PC-9 (cell line): Measurements from ENCODE around the gene SMIM38. TPM values are rescaled to one million over a fixed set of nuclear protein-coding genes. Genes with fewer than 3 reads are reported as not detected.

ENCODE experiments used
- BruUV-seq: library from RNA; stranded (reverse); fragments of 400-500 nt; replicated peaks from 2 replicates; lab custom pipeline; 2021; lab: Mats Ljungman, UMichigan
- CTCF ChIA-PET: fragments of 300-600 bp; sonication (Branson Sonifier 250); formaldehyde crosslinking; loops from one replicate; lab custom pipeline; 2022; ENCODE audit warnings: antibody characterized with exemption; lab: Charles Lee
- POLR2A ChIA-PET: fragments of 300-600 bp; sonication (Branson Sonifier 250); formaldehyde crosslinking; loops from one replicate; lab custom pipeline; 2022; ENCODE audit warnings: antibody characterized with exemption; ENCODE audit not compliant: unreplicated experiment; lab: Charles Lee
- DNase-seq, 2 experiments: peaks; one replicate each; pipeline versions ENCODE4 v3.0.0 to v3.0.0-alpha.2; 2015 to 2022; ENCODE audit warnings: mixed read lengths in 1 of 2
- H2AFZ ChIP-seq: fragments of 200-600 bp; sonication (generic); 2 replicates; pipeline ENCODE4 v1.8.1; 2017; ENCODE audit warnings: antibody characterized with exemption
- H3F3A ChIP-seq: fragments of 200-600 bp; sonication (generic); 2 replicates; pipeline ENCODE4 v1.8.1; 2017; ENCODE audit warnings: antibody characterized with exemption, mild to moderate bottlenecking, low read depth; ENCODE audit not compliant: insufficient read depth
- H3K27ac ChIP-seq: fragments of 200-600 bp; sonication (generic); 2 replicates; pipeline ENCODE4 v1.6.1; 2016; ENCODE audit warnings: mixed run types
- H3K27me3 ChIP-seq: fragments of 200-600 bp; sonication (generic); 2 replicates; pipeline ENCODE4 v1.6.1; 2016; ENCODE audit warnings: low read depth, mixed run types; ENCODE audit not compliant: insufficient read depth
- H3K36me3 ChIP-seq: fragments of 200-600 bp; sonication (generic); 2 replicates; pipeline ENCODE4 v1.6.1; 2016; ENCODE audit warnings: low read depth, mixed run types
- H3K4me1 ChIP-seq: fragments of 200-600 bp; sonication (generic); replicated peaks from 2 replicates; pipeline ENCODE4 v1.6.1; 2016; ENCODE audit warnings: mixed run types; ENCODE audit not compliant: insufficient read depth
- H3K4me2 ChIP-seq: fragments of 200-600 bp; sonication (generic); 2 replicates; pipeline ENCODE4 v1.6.1; 2017; ENCODE audit warnings: mixed run types
- H3K4me3 ChIP-seq: fragments of 200-600 bp; sonication (generic); 2 replicates; pipeline ENCODE4 v1.6.1; 2016; ENCODE audit warnings: mixed run types
- H3K79me2 ChIP-seq: fragments of 200-600 bp; sonication (generic); 2 replicates; pipeline ENCODE4 v1.6.1; 2017; ENCODE audit warnings: low read depth, mixed run types
- H3K9me2 ChIP-seq: fragments of 200-600 bp; sonication (generic); 2 replicates; pipeline ENCODE4 v1.8.1; 2017; ENCODE audit warnings: mild to moderate bottlenecking; ENCODE audit not compliant: insufficient read depth
- H3K9me3 ChIP-seq: fragments of 200-600 bp; sonication (generic); 2 replicates; pipeline ENCODE4 v1.8.1; 2016; ENCODE audit warnings: low read depth; ENCODE audit not compliant: insufficient read depth
- H4K20me1 ChIP-seq: fragments of 200-600 bp; sonication (generic); 2 replicates; pipeline ENCODE4 v1.8.1; 2017; ENCODE audit not compliant: insufficient read depth
- EZH2 ChIP-seq: fragments of 200-600 bp; sonication (generic); IDR thresholded peaks from 2 replicates; pipeline ENCODE4 v1.8.0; 2017; ENCODE audit warnings: antibody characterized with exemption, low read depth
- intact Hi-C: fragments of 100-400 bp; cut with micrococcal nuclease; formaldehyde crosslinking; loops from one replicate; pipeline ENCODE4 v1.10.0; 2022; ENCODE audit not compliant: unreplicated experiment
- total RNA-seq: library from RNA; stranded (reverse); gene quantifications from 2 replicates; pipeline ENCODE4 v1.2.3, GENCODE V29; 2021
- TF ChIP-seq, protein P1 (sequence below): fragments of 200-600 bp; sonication (generic); conservative IDR thresholded peaks from 2 replicates; pipeline ENCODE4 v1.6.1; 2017; ENCODE audit warnings: mixed run types, antibody characterized with exemption, mild to moderate bottlenecking, moderate library complexity

The SMIM38 gene
- total RNA-seq, 1 experiment from 2014 or later, result 0.26 TPM

GRCh38 chr11:69154211-69154913 is 1.4 kb upstream of the SMIM38 start:
- Histone ChIP-seq H3F3A (no peaks in the 10 kb centered on the region; the same call in 1 of the 2 replicates), H3K4me2 (no peak overlapping the region), H2AFZ (no peak overlapping the region), H3K4me3 (no peak overlapping the region), H3K9me3 (no peaks in the 10 kb centered on the region), H4K20me1 (no peaks in the 10 kb centered on the region), H3K4me1 (peaks cover 15% of the 10 kb centered on the region), H3K36me3 (no peaks in the 10 kb centered on the region), H3K9me2 (no peaks in the 10 kb centered on the region), H3K79me2 (no peaks in the 10 kb centered on the region), H3K27ac (no peak overlapping the region), H3K27me3 (no peaks in the 10 kb centered on the region)
- no peak for TF ChIP-seq EZH2
- TF ChIP-seq, protein P1, sequence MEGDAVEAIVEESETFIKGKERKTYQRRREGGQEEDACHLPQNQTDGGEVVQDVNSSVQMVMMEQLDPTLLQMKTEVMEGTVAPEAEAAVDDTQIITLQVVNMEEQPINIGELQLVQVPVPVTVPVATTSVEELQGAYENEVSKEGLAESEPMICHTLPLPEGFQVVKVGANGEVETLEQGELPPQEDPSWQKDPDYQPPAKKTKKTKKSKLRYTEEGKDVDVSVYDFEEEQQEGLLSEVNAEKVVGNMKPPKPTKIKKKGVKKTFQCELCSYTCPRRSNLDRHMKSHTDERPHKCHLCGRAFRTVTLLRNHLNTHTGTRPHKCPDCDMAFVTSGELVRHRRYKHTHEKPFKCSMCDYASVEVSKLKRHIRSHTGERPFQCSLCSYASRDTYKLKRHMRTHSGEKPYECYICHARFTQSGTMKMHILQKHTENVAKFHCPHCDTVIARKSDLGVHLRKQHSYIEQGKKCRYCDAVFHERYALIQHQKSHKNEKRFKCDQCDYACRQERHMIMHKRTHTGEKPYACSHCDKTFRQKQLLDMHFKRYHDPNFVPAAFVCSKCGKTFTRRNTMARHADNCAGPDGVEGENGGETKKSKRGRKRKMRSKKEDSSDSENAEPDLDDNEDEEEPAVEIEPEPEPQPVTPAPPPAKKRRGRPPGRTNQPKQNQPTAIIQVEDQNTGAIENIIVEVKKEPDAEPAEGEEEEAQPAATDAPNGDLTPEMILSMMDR, result no peak
- POLR2A ChIA-PET, result no interaction called here
- intact Hi-C loops, result no loop called here
- CTCF ChIA-PET, result no interaction called here
- DNase-seq, result no peak
- BruUV-seq, result no TSS peak

DNA sequence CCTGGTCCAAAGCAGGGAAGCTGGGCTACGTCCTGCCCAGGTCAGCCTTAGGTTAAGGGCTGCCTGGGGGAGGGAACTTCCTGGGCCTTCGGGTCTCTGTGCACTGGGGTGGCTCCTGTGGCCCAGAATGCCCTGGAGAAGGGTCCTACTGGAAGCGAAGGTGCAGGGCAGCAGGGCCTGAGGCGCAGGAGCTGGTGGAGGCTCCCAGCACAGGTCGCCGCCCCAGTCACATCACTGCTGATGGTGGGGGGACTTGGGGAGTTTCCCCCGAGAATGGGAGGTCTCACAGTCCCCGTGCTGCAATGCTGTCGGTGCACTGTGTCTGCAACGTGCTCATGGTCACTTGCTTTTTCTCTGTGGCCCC is 815 bp upstream of the SMIM38 start:
- no peak overlapping the region for H2AFZ ChIP-seq
- DNase-seq, result no peak

GRCh38 chr11:69156235-69156639 is 502 bp downstream of the SMIM38 start:
- POLR2A ChIA-PET, result interaction anchor here (0.6 kb wide), 1 partner anchor 903 kb away, joined by 5 read pairs; no protein-coding TSS in a partner anchor
- H3K9me2 ChIP-seq, result no peaks in the 10 kb centered on the region
- no TSS peak for BruUV-seq
- no peak for TF ChIP-seq EZH2
- TF ChIP-seq, protein P1, result no peak
- no peaks in the 10 kb centered on the region for H3K9me3 ChIP-seq
- H3K27me3 ChIP-seq, result no peaks in the 10 kb centered on the region
- intact Hi-C loops, result no loop called here
- no peaks in the 10 kb centered on the region; the same call in 1 of the 2 replicates for H3F3A ChIP-seq
- no peaks in the 10 kb centered on the region for H3K36me3 ChIP-seq
- no peak overlapping the region for H2AFZ ChIP-seq
- no peak overlapping the region for H3K27ac ChIP-seq
- peaks cover 15% of the 10 kb centered on the region for H3K4me1 ChIP-seq
- no peaks in the 10 kb centered on the region for H3K79me2 ChIP-seq
- no peak for DNase-seq
- H3K4me2 ChIP-seq, result peak overlapping the region; percentile 54
- H3K4me3 ChIP-seq, result no peak overlapping the region
- CTCF ChIA-PET, result interaction anchor here (0.6 kb wide), 1 partner anchor 1050 kb away, joined by 4 read pairs; no protein-coding TSS in a partner anchor
- H4K20me1 ChIP-seq, result no peaks in the 10 kb centered on the region

More for the DNA sequence above, 815 bp upstream of the SMIM38 start:
- H3K4me2 ChIP-seq, result no peak overlapping the region
- no peaks in the 10 kb centered on the region; the same call in 1 of the 2 replicates for H3F3A ChIP-seq
- H3K4me3 ChIP-seq, result no peak overlapping the region
- ChIA-PET CTCF (no interaction called here), POLR2A (no interaction called here)
- H3K79me2 ChIP-seq, result no peaks in the 10 kb centered on the region
- H3K9me3 ChIP-seq, result no peaks in the 10 kb centered on the region
- no TSS peak for BruUV-seq
- TF ChIP-seq EZH2, result no peak
- TF ChIP-seq, protein P1, result no peak
- no peak overlapping the region for H3K27ac ChIP-seq
- H3K9me2 ChIP-seq, result no peaks in the 10 kb centered on the region
- H4K20me1 ChIP-seq, result no peaks in the 10 kb centered on the region
- no peaks in the 10 kb centered on the region for H3K36me3 ChIP-seq
- intact Hi-C loops, result no loop called here
- peaks cover 15% of the 10 kb centered on the region for H3K4me1 ChIP-seq
- no peaks in the 10 kb centered on the region for H3K27me3 ChIP-seq
